GM19372 (cell line): Measurements from ENCODE around the gene TBC1D10B.
"Not testable (repeated sequence)": the region's sequence is repeated elsewhere in the genome, so short reads cannot be mapped to it uniquely, and the experiment has no call there.

ENCODE experiments used
- ATAC-seq: cut with Tn5 transposase; IDR thresholded peaks from one replicate; pipeline ENCODE4 v1.9.1; 2021; ENCODE audit warnings: mild to moderate bottlenecking, low read depth, moderate library complexity; ENCODE audit not compliant: unreplicated experiment

The TBC1D10B gene

DNA sequence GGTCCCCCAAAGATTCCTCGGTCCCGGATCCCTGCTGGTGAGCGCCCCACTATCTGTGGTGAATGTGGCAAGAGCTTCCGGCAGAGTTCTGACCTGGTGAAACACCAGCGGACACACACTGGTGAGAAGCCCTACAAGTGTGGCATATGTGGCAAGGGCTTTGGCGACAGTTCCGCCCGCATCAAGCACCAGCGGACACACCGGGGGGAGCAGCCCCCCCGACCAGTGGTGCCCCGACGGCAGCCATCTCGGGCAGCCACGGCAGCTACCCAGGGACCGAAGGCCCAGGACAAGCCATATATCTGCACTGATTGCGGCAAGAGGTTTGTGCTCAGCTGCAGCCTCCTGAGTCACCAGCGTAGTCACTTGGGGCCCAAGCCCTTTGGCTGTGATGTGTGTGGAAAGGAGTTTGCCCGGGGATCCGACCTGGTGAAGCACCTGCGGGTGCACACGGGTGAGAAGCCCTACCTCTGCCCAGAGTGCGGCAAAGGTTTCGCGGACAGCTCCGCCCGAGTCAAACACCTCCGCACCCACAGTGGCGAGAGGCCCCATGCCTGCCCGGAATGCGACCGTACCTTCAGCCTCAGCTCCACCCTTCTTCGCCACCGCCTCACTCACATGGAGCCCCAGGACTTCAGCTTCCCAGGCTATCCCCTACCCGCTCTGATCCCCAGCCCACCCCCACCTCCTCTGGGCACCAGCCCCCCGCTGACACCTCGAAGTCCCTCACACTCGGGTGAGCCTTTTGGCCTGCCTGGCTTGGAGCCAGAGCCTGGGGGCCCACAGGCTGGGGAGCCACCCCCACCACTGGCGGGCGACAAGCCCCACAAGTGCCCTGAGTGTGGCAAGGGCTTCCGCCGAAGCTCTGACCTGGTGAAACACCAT is 27.7 kb upstream of the TBC1D10B start:
- no peak for ATAC-seq

- ATAC-seq, result no peak
These were observed 26.8 kb upstream of the TBC1D10B start for GRCh38 chr16:30397056-30397455.

- not testable (repeated sequence) for ATAC-seq
These were observed 26.3 kb upstream of the TBC1D10B start for GRCh38 chr16:30396627-30397026.

DNA sequence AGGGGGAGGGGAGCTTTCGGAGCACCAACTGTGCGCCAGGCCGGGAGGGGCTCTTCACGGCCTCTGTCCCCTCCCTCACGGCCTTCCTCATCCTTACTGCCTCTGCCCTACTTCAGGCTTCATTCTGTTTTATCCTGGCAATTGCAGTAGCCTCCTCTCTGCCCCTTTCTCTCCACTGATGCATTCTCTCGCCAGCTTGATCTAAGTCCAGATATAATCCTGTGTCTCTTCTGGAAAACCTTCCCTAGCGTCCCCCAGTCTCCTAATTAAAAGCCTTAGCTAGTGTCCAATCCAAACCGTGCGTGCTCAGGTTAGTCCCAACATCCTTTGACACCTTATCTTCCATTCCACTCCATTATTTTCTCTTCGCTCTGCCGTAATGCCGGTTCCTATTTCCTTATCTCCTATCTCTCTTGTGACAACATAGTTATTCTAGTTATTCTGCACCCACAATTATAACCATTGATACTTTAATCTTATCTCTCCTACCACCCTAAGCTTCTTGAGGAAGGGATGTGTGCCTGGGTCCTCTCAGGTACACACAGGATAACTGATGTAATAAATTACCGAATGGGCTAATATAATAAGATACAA is 25.8 kb upstream of the TBC1D10B start:
- no peak for ATAC-seq

GRCh38 chr16:30395155-30395991 is 25.1 kb upstream of the TBC1D10B start, which contains the start of gene ZNF48:
Gene ZNF48, plus strand, starts transcription at chr16:30395420. Its CDS starts 375 bp downstream, at chr16:30395795.
- ATAC-seq, result no peak

DNA sequence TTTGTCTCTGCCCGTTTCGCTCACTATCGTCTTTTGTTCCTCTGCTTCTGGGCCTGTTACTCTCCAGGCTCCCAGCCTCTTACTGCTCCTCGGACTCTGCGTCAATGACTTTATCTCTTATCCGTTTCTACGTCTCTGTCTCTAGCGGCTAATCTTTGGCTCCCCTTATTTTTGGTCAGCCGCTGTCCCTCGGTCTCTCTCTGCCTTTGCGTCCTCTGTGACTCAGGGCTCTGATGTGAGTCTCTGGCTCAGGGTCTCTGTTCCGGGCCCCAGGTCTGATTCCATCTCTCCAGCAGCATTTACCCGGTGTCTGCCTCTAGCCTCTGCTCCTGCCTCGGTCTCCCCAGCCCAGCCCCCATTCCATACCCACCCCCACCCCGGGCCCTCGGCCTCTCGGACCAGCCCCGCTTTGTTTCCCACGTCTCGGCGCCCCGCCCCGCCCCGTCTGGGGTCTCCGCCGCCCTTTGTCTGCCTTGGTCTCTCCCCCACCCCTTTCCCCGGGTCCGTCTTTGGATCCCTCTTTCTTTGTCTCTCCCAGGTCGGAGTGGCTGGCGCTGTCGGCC is 24.4 kb upstream of the TBC1D10B start:
- no peak for ATAC-seq

DNA sequence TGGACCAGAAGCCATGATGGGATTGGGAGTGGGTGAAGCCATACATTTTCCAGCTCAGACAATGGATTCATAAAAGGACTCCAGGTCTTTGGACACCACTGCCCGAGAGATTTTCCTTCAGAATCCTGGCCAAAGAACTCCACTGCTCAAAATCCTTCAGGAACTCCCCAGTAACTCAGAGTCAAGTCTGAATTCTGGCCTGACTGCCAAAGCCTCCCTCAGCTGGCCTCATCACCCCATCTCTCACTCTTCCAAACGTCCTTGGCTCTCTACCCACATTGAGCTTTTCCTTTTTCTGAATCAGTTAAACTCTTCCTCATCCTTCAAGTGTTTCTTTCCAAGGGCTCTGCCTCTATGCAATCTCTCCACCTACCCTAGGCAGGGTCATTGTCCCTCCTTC is 13.2 kb upstream of the TBC1D10B start:
- no peak for ATAC-seq

DNA sequence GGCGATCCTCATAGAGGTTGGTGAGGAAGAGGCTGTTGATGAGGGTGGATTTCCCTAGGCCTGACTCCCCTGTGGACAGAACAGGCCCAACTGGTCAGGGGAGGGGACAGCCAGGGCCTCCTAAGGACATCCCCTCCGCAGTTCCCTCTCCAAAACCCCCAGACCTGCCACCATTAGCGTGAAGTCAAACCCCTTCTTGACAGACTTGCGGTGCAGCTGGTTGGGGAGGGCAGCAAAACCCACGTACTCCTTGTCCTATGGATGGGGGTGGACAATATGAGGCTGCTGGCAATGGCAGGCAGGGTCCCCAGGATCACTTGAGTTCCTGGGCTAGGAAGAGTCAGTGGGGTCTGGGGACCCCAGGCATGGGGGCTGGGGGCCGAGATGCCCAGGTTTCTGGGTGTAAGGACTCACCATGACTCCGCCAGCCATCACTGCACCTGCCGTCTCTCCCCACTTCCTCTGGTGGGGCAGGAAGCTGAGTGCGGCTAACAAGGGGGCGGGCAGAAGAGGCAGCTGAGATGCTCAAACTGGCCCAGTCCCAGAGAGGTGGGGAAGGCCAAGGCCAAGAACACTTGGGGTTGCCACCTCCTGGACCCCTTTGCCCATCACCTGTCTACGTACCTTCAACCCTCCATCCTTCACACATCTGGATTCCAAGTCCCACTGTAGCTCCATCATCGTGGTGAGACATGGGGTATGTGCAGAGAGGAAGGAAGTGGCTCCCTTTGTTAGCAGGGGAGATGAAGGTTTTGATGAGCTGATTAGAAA is 12.0 kb upstream of the TBC1D10B start, which contains the start of gene SEPTIN1:
TSS of gene SEPTIN1 (minus strand) at position 451 of the 771 bp plus-strand sequence. CDS start at position 432, 19 bp downstream.
- ATAC-seq, result no peak

DNA sequence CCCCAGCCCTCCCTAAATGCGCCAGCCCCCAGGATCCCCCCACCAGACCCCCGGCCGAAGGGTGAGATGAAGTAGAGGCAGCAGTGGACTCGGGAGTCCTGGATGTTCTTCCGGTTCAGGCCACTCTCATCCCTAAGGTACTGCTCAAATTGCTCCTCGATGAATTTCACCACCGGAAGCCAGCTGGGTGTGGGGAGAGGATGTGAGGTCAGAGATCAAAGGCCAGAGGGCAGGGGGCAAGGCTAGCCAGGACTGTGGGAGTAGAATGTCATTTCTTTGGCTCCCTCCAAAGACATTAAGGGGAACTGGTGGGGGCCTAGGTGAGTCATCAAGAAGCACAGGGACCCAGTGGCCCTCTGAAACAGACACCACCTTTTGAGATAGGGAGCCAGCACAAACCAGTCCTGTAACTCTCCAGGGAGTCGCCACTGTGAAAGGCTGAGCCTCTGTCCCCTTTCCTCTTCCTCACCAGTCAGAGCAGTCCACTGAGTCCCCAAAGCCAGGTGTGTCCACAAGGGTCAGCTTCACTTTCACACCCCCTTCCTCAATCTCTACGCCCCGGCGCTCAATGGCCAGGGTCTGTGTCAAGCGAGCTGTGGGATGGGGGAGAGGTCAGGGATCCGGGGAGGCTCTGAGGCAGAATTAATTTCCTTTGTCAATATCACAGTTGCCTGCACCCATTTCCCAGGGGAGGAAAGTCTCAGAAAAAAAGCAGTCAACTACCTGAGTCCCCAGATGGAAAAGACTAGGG is 11.2 kb upstream of the TBC1D10B start:
- ATAC-seq, result no peak

GRCh38 chr16:30380803-30381208 is 10.5 kb upstream of the TBC1D10B start:
- ATAC-seq, result no peak

- ATAC-seq, result no peak
These were observed 9.9 kb upstream of the TBC1D10B start for GRCh38 chr16:30380072-30380802.

- ATAC-seq, result no peak
These were observed 9.0 kb upstream of the TBC1D10B start for GRCh38 chr16:30379158-30379783.

GRCh38 chr16:30378236-30379157 is 8.2 kb upstream of the TBC1D10B start:
- ATAC-seq, result peak; percentile 85

- peak; percentile 40 for ATAC-seq
These were observed 7.5 kb upstream of the TBC1D10B start for GRCh38 chr16:30377812-30378235.

DNA sequence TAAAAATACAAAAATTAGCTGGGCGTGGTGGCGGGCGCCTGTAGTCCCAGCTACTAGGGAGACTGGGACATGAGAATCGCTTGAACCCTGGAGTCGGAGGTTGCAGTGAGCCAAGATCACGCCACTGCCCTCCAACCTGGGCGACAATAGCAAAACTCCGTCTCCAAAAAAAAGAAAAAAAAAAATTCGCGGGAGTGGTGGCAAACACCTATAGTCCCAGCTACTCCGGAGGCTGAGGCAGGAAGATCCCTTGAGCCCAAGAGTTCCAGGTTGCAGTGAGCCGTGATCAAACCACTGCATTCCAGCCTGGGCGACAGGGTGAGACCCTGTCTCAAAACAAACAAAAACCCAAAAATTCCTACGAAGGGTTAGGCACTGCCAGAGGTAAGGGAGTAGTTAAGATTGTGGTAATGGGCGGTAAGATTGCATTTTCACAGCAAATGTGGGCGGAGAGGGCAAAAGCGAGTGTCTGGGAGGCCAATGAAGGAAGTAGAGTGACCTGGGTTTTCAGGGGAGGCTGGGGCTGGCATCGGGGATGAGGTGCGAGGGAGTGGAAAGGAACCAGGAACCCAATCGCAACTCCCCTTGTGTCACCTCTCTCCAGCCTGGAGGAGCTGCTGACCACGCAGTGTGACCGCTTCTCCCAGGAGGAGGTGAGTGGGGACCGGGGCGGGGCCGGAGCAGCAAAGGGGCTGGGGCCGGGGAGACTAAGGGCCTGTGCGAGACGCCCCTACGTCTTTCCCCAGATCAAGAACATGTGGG is 6.9 kb upstream of the TBC1D10B start:
- ATAC-seq, result no peak

GRCh38 chr16:30376461-30376902 is 6.2 kb upstream of the TBC1D10B start:
- no peak for ATAC-seq
